NT2/D1 (cell line): ENCODE data around the gene FSTL4.

Experiments
- DNase-seq: peaks from one replicate; pipeline ENCODE4 v3.0.0-alpha.2; 2011; ENCODE audit warnings: low read depth, low spot score
- H3K27me3 ChIP-seq: 2 replicates; pipeline ENCODE4 v1.6.0; 2011; ENCODE audit warnings: mild to moderate bottlenecking; ENCODE audit not compliant: insufficient read length, insufficient read depth
- H3K36me3 ChIP-seq: 2 replicates; pipeline ENCODE4 v1.6.1; 2011; ENCODE audit warnings: mild to moderate bottlenecking, low read length, mixed read lengths; ENCODE audit not compliant: insufficient read depth, insufficient read length
- H3K4me1 ChIP-seq: 2 replicates; pipeline ENCODE4 v1.5.1; 2011; ENCODE audit not compliant: insufficient read depth, insufficient read length
- H3K4me3 ChIP-seq: 2 replicates; pipeline ENCODE4 v1.5.1; 2011; ENCODE audit warnings: low read depth; ENCODE audit not compliant: insufficient read length
- H3K9ac ChIP-seq: 2 replicates; pipeline ENCODE4 v1.6.0; 2011; ENCODE audit warnings: low read depth; ENCODE audit not compliant: insufficient read length
- H3K9me3 ChIP-seq: 2 replicates; pipeline ENCODE4 v1.5.1; 2011; ENCODE audit warnings: mild to moderate bottlenecking, low read length; ENCODE audit not compliant: insufficient read depth
- SUZ12 ChIP-seq: IDR thresholded peaks from 2 replicates; pipeline ENCODE4 v1.6.1; 2011; ENCODE audit not compliant: insufficient read length, insufficient read depth; ENCODE audit errors: extremely low read depth
- YY1 ChIP-seq: IDR thresholded peaks from 2 replicates; pipeline ENCODE4 v1.6.1; 2011; ENCODE audit not compliant: insufficient read length, insufficient read depth
- ZNF274 ChIP-seq: IDR thresholded peaks from 2 replicates; pipeline ENCODE4 v1.6.1; 2011; ENCODE audit warnings: mild to moderate bottlenecking, low read depth, low read length

Gene FSTL4

GRCh38 chr5:133331941-133332340 is 280.4 kb downstream of the FSTL4 start:
- no peaks in the 10 kb centered on the region for H3K36me3 ChIP-seq
- DNase-seq: no peak
- no peak overlapping the region for H3K4me3 ChIP-seq

GRCh38 chr5:133330956-133331355 is 281.4 kb downstream of the FSTL4 start:
- Histone ChIP-seq H3K9me3 (no peaks in the 10 kb centered on the region), H3K4me1 (peaks cover 15% of the 10 kb centered on the region), H3K36me3 (no peaks in the 10 kb centered on the region), H3K9ac (no peak overlapping the region), H3K27me3 (no peaks in the 10 kb centered on the region), H3K4me3 (no peak overlapping the region)
- no peak for TF ChIP-seq ZNF274
- no peak for TF ChIP-seq SUZ12
- TF ChIP-seq YY1: no peak
- DNase-seq: no peak

More at GRCh38 chr5:133331941-133332340, 280.4 kb downstream of the FSTL4 start:
- H3K4me1 ChIP-seq: peaks cover 15% of the 10 kb centered on the region
- no peak overlapping the region for H3K9ac ChIP-seq
- H3K27me3 ChIP-seq: no peaks in the 10 kb centered on the region
- TF ChIP-seq YY1 (no peak), ZNF274 (no peak), SUZ12 (no peak)
- no peaks in the 10 kb centered on the region for H3K9me3 ChIP-seq

- no peak overlapping the region for H3K4me3 ChIP-seq
- H3K4me1 ChIP-seq: peaks cover 15% of the 10 kb centered on the region
- no peak for DNase-seq
- no peaks in the 10 kb centered on the region for H3K9me3 ChIP-seq
- H3K9ac ChIP-seq: no peak overlapping the region
- H3K36me3 ChIP-seq: no peaks in the 10 kb centered on the region
- H3K27me3 ChIP-seq: no peaks in the 10 kb centered on the region
- TF ChIP-seq ZNF274 (no peak), YY1 (no peak), SUZ12 (no peak)
Measured at GRCh38 chr5:133328800-133329199, 283.5 kb downstream of the FSTL4 start.

GRCh38 chr5:133327946-133328401 is 284.4 kb downstream of the FSTL4 start:
- Histone ChIP-seq H3K9ac (no peak overlapping the region), H3K4me3 (no peak overlapping the region), H3K36me3 (no peaks in the 10 kb centered on the region), H3K4me1 (peaks cover 11% of the 10 kb centered on the region), H3K27me3 (no peaks in the 10 kb centered on the region), H3K9me3 (no peaks in the 10 kb centered on the region)
- TF ChIP-seq YY1 (no peak), SUZ12 (no peak), ZNF274 (no peak)
- DNase-seq: peak; percentile 57

GRCh38 chr5:133326361-133326760 is 286.0 kb downstream of the FSTL4 start:
- no peak overlapping the region for H3K4me3 ChIP-seq
- no peak for TF ChIP-seq SUZ12
- TF ChIP-seq YY1: no peak
- TF ChIP-seq ZNF274: no peak
- no peaks in the 10 kb centered on the region for H3K9me3 ChIP-seq
- H3K9ac ChIP-seq: no peak overlapping the region
- no peaks in the 10 kb centered on the region for H3K27me3 ChIP-seq
- DNase-seq: no peak
- H3K36me3 ChIP-seq: no peaks in the 10 kb centered on the region
- peaks cover 7% of the 10 kb centered on the region for H3K4me1 ChIP-seq

- Histone ChIP-seq H3K27me3 (no peaks in the 10 kb centered on the region), H3K9me3 (no peaks in the 10 kb centered on the region), H3K9ac (no peak overlapping the region), H3K4me1 (peaks cover 7% of the 10 kb centered on the region), H3K36me3 (no peaks in the 10 kb centered on the region), H3K4me3 (no peak overlapping the region)
- DNase-seq: no peak
- TF ChIP-seq SUZ12 (no peak), YY1 (no peak), ZNF274 (no peak)
Measured at GRCh38 chr5:133325864-133326263, 286.5 kb downstream of the FSTL4 start.

- Histone ChIP-seq H3K9ac (no peak overlapping the region), H3K9me3 (no peaks in the 10 kb centered on the region), H3K36me3 (no peaks in the 10 kb centered on the region), H3K27me3 (no peaks in the 10 kb centered on the region), H3K4me3 (no peak overlapping the region), H3K4me1 (peaks cover 7% of the 10 kb centered on the region)
- no peak for DNase-seq
- TF ChIP-seq ZNF274 (no peak), YY1 (no peak), SUZ12 (no peak)
Measured at GRCh38 chr5:133324926-133325325, 287.4 kb downstream of the FSTL4 start.
